ENCODE data around the gene HDAC9. TPM values are rescaled to one million over a fixed set of nuclear protein-coding genes. Genes with fewer than 3 reads are reported as not detected.

Gene HDAC9
- total RNA-seq, 1 donor from 2014 or later = 27.6 TPM

- DNase-seq (ENCODE audit: low spot score) (no peak), ATAC-seq (no peak)
- intact Hi-C loops (cut with DNase I) = no loop called here
Observed at GRCh38 chr7:18786796-18787195, 291.2 kb downstream of the HDAC9 start.

- intact Hi-C loops (cut with DNase I) = no loop called here
- no peak for DNase-seq (ENCODE audit: low spot score)
- no peak for ATAC-seq
Observed at GRCh38 chr7:18788026-18788425, 292.5 kb downstream of the HDAC9 start.

GRCh38 chr7:18792871-18793595 is 297.5 kb downstream of the HDAC9 start:
- ATAC-seq = peak; percentile 90
- intact Hi-C loops (cut with DNase I) = no loop called here
- DNase-seq (ENCODE audit: low spot score) = peak; percentile 65

GRCh38 chr7:18796216-18796615 is 300.7 kb downstream of the HDAC9 start:
- no peak for ATAC-seq
- no peak for DNase-seq (ENCODE audit: low spot score)
- intact Hi-C loops (cut with DNase I) = no loop called here

GRCh38 chr7:18798088-18798906 is 302.7 kb downstream of the HDAC9 start:
- intact Hi-C loops (cut with DNase I) = no loop called here
- DNase-seq (ENCODE audit: low spot score) = no peak
- no peak for ATAC-seq

GRCh38 chr7:18799899-18800298 is 304.4 kb downstream of the HDAC9 start:
- DNase-seq (ENCODE audit: low spot score) = no peak
- intact Hi-C loops (cut with DNase I) = no loop called here
- no peak for ATAC-seq

- intact Hi-C loops (cut with DNase I) = no loop called here
- DNase-seq (ENCODE audit: low spot score) (no peak), ATAC-seq (no peak)
Observed at GRCh38 chr7:18803923-18804322, 308.4 kb downstream of the HDAC9 start.

- DNase-seq (ENCODE audit: low spot score) = no peak
- no peak for ATAC-seq
- intact Hi-C loops (cut with DNase I) = no loop called here
Observed at GRCh38 chr7:18806177-18806576, 310.6 kb downstream of the HDAC9 start.

GRCh38 chr7:18808026-18808425 is 312.5 kb downstream of the HDAC9 start:
- ATAC-seq (no peak), DNase-seq (ENCODE audit: low spot score) (no peak)
- intact Hi-C loops (cut with DNase I) = no loop called here

GRCh38 chr7:18815261-18815960 is 319.9 kb downstream of the HDAC9 start:
- DNase-seq (ENCODE audit: low spot score) (no peak), ATAC-seq (no peak)
- intact Hi-C loops (cut with DNase I) = no loop called here

GRCh38 chr7:18820981-18821380 is 325.4 kb downstream of the HDAC9 start:
- intact Hi-C loops (cut with DNase I) = no loop called here
- ATAC-seq (no peak), DNase-seq (ENCODE audit: low spot score) (no peak)

GRCh38 chr7:18821554-18821953 is 326.0 kb downstream of the HDAC9 start:
- ATAC-seq = no peak
- intact Hi-C loops (cut with DNase I) = no loop called here
- DNase-seq (ENCODE audit: low spot score) = no peak

GRCh38 chr7:18824157-18824556 is 328.6 kb downstream of the HDAC9 start:
- intact Hi-C loops (cut with DNase I) = no loop called here
- ATAC-seq (no peak), DNase-seq (ENCODE audit: low spot score) (no peak)

GRCh38 chr7:18828260-18828993 is 332.9 kb downstream of the HDAC9 start:
- DNase-seq (ENCODE audit: low spot score) = no peak
- peak; percentile 6 for ATAC-seq
- intact Hi-C loops (cut with DNase I) = no loop called here

GRCh38 chr7:18828994-18829857 is 333.7 kb downstream of the HDAC9 start:
- intact Hi-C loops (cut with DNase I) = no loop called here
- no peak for DNase-seq (ENCODE audit: low spot score)
- peak; percentile 37 for ATAC-seq

- DNase-seq (ENCODE audit: low spot score) (no peak), ATAC-seq (peak; percentile 86)
- intact Hi-C loops (cut with DNase I) = no loop called here
Observed at GRCh38 chr7:18829858-18830285, 334.3 kb downstream of the HDAC9 start.

GRCh38 chr7:18831419-18831818 is 335.9 kb downstream of the HDAC9 start:
- DNase-seq (ENCODE audit: low spot score) (no peak), ATAC-seq (no peak)
- intact Hi-C loops (cut with DNase I) = no loop called here

GRCh38 chr7:18831943-18832342 is 336.4 kb downstream of the HDAC9 start:
- intact Hi-C loops (cut with DNase I) = no loop called here
- no peak for DNase-seq (ENCODE audit: low spot score)

More at GRCh38 chr7:18831943-18832342, 336.4 kb downstream of the HDAC9 start:
- ATAC-seq = no peak
